Activated naive CD8-positive, alpha-beta T cell treated with anti-CD3 and anti-CD28 coated beads, Interleukin-2, amount 50 U/mL, for 24 hours (primary cell): Measurements from ENCODE around the gene VEZF1.

Experiments used
- ATAC-seq: fragments of 150-1000 bp; cut with Tn5 transposase; one replicate; pipeline ENCODE4 v1.10.0; 2021
- DNase-seq: peaks from one replicate; pipeline ENCODE4 v3.0.0; 2021
- H3K27ac Mint-ChIP-seq: one replicate; pipeline ENCODE4 v1.8.0; 2021; ENCODE audit warnings: mild to moderate bottlenecking, mixed read lengths
- H3K27me3 Mint-ChIP-seq: one replicate; pipeline ENCODE4 v1.8.0; 2021; ENCODE audit warnings: mixed read lengths
- H3K36me3 Mint-ChIP-seq: one replicate; pipeline ENCODE4 v1.8.0; 2021; ENCODE audit warnings: low read depth, mixed read lengths
- H3K4me1 Mint-ChIP-seq: one replicate; pipeline ENCODE4 v1.8.0; 2021; ENCODE audit warnings: mixed read lengths
- H3K4me3 Mint-ChIP-seq: one replicate; pipeline ENCODE4 v1.8.0; 2021; ENCODE audit warnings: mild to moderate bottlenecking, moderate library complexity, mixed read lengths
- H3K9me3 Mint-ChIP-seq: one replicate; pipeline ENCODE4 v1.8.0; 2021; ENCODE audit warnings: mixed read lengths

The VEZF1 gene

DNA sequence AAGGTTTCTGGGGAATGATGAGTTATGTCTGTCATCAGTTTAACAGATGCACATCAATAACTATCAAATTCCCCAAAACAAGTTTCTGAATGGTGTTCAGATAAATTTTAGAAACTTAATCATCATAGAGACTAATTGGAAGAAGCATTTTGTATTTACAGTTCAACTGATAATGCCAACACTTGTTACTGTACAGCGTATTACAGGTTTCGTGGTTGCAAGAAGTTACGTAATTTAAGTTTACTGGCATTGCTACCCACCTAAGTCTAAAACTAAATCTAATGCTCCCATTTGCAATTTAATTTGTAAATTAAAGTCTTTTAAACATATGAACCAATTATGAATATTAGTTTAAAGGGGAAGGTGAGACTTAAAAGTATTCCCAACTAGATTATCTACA lies 16.0 kb upstream of the VEZF1 start:
- peaks cover 4% of the 10 kb centered on the region for H3K27me3 Mint-ChIP-seq
- peaks cover 91% of the 10 kb centered on the region for H3K36me3 Mint-ChIP-seq
- H3K4me3 Mint-ChIP-seq, result peak overlapping the region; percentile 88
- DNase-seq (no peak), ATAC-seq (no peak)
- peak overlapping the region; percentile 79 for H3K27ac Mint-ChIP-seq
- H3K9me3 Mint-ChIP-seq, result no peaks in the 10 kb centered on the region
- H3K4me1 Mint-ChIP-seq, result peaks cover 88% of the 10 kb centered on the region

DNA sequence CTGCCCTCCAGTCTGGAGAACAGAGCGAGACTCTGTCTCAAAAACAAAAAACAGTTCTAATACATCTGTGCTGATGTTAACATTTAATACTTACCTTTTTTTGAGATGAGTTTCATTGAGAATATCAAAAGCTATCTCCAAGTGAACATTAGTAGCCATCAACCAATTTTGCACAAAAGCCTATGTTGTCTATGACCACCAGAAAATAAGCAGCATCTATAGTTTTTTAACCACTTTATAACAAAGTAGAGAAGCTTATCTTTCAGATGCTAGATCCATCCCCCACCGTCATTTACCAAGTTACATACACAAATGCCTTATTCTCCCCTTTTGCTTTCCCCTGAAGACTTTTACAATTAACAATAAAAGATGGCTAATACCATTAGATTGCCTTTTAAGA lies 14.9 kb upstream of the VEZF1 start:
- no peak for ATAC-seq
- Mint-ChIP-seq H3K27me3 (peaks cover 4% of the 10 kb centered on the region), H3K36me3 (peaks cover 92% of the 10 kb centered on the region), H3K9me3 (no peaks in the 10 kb centered on the region), H3K4me1 (peaks cover 85% of the 10 kb centered on the region), H3K4me3 (peak overlapping the region; percentile 88), H3K27ac (peak overlapping the region; percentile 52)
- DNase-seq, result no peak

DNA sequence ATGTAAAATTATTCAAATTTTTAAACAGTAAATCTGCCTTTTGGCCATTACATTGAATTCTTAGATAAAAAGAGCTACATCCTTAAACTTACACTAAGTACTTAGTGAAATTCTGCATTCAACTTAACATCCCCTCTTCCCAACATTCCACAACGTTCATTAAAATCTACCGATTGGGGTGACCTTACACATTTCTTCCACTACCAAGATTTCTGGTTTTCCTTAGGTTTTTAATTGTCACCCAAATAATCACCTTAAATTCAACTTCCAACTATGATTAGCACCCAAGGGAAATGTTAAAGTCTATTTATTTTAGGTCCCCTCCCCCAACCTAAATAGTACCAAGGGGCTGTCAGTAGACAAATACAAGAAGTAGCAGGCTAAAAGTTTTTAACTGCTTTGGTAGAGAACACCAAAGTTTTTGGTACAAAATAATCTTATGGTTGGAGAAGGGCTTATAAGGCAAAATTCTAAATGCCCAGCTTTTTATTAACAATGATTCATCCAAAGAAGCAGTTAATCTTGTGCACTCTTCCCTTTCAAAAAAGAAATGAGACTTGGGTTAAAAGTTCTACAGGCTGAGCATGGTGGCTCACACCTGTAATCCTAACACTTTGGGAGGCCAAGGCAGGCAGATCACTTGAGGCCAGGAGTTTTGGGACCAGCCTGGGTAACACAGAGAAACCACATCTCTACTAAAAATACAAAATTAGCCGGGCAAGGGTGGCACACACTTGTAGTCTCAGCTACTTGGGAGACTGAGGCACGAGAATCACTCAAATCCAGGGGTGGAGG lies 14.3 kb upstream of the VEZF1 start:
- H3K4me1 Mint-ChIP-seq, result peaks cover 84% of the 10 kb centered on the region
- no peak for DNase-seq
- ATAC-seq, result no peak
- H3K4me3 Mint-ChIP-seq, result peak overlapping the region; percentile 88
- H3K36me3 Mint-ChIP-seq, result peaks cover 91% of the 10 kb centered on the region
- peaks cover 4% of the 10 kb centered on the region for H3K27me3 Mint-ChIP-seq
- H3K27ac Mint-ChIP-seq, result peak overlapping the region; percentile 77
- no peaks in the 10 kb centered on the region for H3K9me3 Mint-ChIP-seq

DNA sequence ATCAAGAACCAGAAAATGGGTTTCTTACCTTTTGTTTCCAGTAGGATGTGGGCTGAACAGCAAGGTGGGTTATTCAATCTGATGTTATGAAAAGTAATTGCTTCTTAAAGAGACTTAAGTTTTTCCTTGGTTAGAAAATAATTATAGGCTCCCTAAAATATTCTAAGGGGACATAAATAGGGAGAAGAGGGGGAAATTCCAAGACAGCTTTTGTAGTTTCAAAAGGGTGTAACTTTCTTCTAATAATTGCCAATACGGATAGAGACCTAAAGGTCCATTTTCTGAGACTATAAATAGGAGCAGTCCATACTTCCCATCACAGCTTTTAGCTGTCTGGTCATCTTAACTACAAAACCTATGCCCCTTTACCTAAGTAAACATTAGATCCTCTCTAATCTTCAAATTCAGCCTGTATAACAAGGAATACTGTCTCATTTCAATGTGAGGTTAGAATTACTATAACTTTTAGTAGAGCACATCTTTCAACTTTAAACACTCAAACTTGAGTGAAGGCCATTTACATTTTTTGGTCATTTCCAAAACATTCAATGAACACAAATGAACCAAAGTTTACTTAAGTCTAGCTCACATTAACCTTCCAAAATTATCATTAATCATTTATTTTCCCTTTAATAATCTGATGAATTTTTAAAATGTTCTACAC lies 13.5 kb upstream of the VEZF1 start:
- H3K4me3 Mint-ChIP-seq, result peak overlapping the region; percentile 88
- H3K27me3 Mint-ChIP-seq, result no peaks in the 10 kb centered on the region
- no peak for ATAC-seq
- H3K9me3 Mint-ChIP-seq, result no peaks in the 10 kb centered on the region
- H3K27ac Mint-ChIP-seq, result peak overlapping the region; percentile 77
- DNase-seq, result no peak
- H3K4me1 Mint-ChIP-seq, result peaks cover 85% of the 10 kb centered on the region
- peaks cover 91% of the 10 kb centered on the region for H3K36me3 Mint-ChIP-seq

DNA sequence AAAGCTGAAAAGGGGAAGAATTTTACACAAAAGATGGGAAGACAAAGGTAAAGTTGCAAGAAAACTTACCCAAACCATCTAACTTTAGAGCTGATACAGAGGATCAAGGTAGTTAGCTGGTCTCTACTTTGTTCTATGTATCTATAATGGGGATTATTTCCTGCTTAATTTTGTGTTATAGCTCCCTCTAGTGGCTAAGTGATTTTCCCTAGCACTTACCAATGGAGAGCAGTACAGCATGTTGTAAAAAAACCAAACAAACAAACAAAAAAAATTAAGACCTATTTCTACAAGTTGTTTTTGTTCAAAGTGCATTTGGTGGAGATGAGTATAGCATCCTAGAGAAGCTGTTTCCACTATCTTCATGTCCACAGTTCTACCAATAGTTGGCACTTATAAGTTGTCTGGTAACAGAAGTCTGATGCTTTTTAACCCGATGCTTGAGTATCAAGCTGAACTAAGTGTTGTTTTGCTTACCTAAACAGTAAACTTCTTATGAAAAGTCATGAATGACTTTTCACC lies 11.5 kb upstream of the VEZF1 start:
- peaks cover 70% of the 10 kb centered on the region for H3K36me3 Mint-ChIP-seq

DNA sequence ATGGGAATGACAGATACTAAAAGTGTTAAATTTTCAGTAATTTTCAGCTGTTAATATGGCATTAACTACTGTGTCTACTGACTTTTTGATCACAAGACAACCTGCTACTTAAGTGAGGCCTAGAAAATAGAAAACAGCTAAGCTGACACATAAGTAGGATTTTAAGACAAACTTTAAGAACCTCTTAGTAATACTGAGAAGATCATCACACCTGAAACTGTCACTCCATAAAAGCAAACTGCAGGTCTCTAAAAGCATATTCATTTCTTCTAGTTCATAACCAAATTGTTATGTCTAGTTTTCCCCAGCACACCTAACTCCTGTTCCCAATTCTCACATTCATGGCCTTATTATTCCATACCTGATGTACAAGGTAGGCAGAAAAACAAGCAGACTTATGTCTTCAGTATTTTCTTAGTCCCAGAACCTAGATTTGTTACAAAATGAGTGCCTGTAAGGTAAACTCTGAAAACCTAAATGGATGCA lies 11.0 kb upstream of the VEZF1 start:
- Mint-ChIP-seq H3K36me3 (peaks cover 65% of the 10 kb centered on the region), H3K4me1 (peaks cover 86% of the 10 kb centered on the region), H3K9me3 (no peaks in the 10 kb centered on the region), H3K4me3 (no peak overlapping the region), H3K27me3 (no peaks in the 10 kb centered on the region), H3K27ac (peak overlapping the region; percentile 59)
- ATAC-seq, result no peak
- DNase-seq, result no peak

More for the DNA sequence above, 11.5 kb upstream of the VEZF1 start:
- ATAC-seq, result peak; percentile 57
- Mint-ChIP-seq H3K27me3 (no peaks in the 10 kb centered on the region), H3K4me1 (peaks cover 85% of the 10 kb centered on the region), H3K4me3 (no peak overlapping the region), H3K9me3 (no peaks in the 10 kb centered on the region), H3K27ac (peak overlapping the region; percentile 40)
- no peak for DNase-seq

DNA sequence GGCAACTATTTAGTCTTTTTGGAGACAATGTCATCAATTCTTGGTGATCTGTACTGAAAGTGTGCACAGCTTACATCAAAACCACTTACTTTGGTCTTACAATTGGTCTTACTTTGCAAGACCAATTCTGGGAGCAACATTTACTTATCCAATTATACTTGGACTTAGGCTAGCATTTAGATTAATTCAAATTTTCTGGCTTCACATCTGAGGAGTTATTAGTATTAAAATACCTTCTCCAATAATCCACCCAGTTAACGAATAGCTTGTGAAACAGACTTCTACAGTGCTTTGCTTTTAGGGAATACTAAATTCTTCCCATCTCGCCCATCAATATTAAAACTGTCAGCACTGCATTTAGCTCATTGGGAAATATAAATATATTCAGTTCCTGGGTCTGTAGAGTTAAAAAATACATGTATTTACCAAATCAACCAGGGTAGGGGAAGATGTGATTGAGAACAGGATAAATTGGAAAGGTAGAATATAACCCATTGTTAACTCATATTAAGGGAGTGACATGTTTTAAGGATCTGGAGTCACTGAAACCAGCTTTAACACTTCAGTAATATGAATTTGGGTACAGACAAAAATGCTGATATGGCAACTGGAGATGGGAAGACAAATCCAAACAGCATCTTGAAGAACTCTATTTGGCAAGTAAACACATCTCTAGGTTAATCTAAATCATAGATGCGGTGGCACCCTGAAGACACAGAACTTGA lies 9.2 kb upstream of the VEZF1 start:
- Mint-ChIP-seq H3K4me1 (peaks cover 80% of the 10 kb centered on the region), H3K27ac (no peak overlapping the region), H3K9me3 (no peaks in the 10 kb centered on the region), H3K4me3 (no peak overlapping the region), H3K27me3 (no peaks in the 10 kb centered on the region), H3K36me3 (peaks cover 47% of the 10 kb centered on the region)
- DNase-seq (no peak), ATAC-seq (no peak)

DNA sequence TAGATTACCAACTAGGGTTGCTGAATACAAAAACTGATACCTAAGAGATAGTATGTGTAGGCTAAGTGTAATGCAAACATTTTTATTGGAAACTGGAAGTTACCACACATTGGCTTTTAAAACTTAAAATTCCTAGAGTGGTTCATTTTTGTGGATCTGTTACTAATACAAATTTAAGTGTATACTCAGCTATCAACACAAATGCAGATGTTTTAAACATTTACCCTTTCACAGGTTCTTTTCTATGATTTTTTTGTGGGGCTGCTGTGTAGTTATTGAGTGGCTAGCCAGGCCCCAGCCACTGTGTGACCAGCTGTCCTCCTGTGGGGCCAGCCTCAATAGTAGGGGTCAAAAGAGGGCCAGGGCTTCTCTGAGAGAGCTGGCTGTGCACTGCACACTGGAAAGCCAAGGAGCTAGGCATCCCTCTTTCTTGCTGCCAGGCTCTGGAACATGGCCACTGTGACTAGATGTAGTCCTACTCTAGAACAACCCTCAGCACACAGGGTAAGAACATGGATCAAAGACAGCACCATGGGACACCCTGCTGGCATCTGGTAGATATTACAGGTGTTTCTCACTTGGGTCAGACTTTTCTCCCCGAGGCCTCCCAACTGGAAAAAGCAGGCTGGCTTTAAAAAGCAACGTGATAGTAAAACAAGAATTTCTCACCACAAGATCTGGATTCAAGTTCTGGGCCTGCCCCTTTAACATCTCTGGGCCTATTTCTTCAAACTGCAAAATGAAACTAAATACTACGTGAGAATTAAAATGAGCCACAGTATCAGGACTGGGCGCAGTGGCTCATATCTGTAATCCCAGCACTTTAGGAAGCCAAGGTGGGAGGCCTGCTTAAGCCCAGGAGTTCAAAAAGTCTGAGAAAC lies 7.3 kb upstream of the VEZF1 start:
- Mint-ChIP-seq H3K4me1 (peaks cover 66% of the 10 kb centered on the region), H3K27me3 (no peaks in the 10 kb centered on the region), H3K27ac (peak overlapping the region; percentile 55), H3K9me3 (no peaks in the 10 kb centered on the region), H3K36me3 (peaks cover 32% of the 10 kb centered on the region), H3K4me3 (no peak overlapping the region)
- DNase-seq (peak; percentile 56), ATAC-seq (peak; percentile 91)

DNA sequence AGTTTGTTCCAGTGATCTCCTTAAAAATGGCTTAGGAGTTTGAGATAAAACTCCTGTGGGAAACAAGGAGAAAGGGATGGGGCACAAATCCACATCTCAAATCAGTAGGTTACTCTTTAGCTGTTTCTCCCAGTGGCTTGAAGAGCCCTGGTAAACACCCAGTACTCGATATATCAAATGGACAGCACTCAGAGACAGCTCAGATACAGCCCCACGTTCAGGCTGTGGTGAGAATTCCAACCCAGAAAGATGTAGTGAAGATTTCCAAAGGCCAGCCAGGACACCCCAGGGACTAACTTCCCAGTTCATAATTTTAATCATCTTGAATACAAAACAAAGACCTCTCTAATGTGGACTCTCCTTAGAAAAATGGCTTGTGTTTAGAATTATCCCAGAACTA lies 6.4 kb upstream of the VEZF1 start:
- H3K36me3 Mint-ChIP-seq, result peaks cover 24% of the 10 kb centered on the region
- H3K27me3 Mint-ChIP-seq, result no peaks in the 10 kb centered on the region
- H3K9me3 Mint-ChIP-seq, result no peaks in the 10 kb centered on the region
- H3K4me3 Mint-ChIP-seq, result no peak overlapping the region
- H3K27ac Mint-ChIP-seq, result peak overlapping the region; percentile 13
- H3K4me1 Mint-ChIP-seq, result peaks cover 61% of the 10 kb centered on the region
- DNase-seq, result no peak
- ATAC-seq, result no peak

DNA sequence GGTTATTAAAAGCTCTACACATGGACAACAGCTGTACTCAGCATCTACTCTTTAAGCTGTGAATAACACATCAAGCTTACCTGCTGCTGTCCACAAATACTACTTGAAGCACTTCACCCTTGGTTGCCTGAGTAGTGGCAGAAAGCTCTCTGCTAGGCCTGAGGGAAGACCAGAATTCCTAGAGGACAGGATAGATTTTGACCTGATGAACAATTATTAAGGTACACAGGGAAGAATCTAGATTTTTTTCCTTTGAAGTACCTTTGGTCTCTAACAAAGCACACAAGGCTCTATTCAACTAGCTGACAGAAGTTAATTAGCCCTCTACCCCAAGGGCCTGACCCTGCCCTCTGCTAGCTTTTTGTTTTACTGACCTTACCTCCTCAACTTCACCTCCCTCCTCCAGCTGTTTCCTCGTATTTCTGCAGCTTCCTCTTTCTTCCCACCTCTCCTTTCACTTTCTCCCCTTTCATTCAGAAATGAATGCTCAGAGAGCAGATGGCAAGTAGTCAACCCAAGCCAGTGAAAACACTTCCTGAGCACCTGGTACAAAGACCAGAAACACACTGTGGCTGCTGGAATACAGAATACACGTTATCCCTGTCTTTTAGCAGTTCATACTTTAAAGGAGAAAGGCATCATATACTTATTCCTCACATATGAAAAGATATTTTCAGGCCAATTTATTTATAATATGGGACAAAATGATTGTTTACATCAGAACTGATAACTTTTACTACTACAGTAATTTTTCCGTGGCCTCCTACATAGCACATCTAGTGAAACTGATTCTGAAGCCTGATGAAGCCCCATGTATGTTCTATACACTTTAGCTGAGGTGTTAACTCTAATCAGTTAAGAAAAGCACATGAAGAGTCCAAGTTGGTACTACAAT lies 5.7 kb upstream of the VEZF1 start:
- Mint-ChIP-seq H3K27ac (peak overlapping the region; percentile 13), H3K9me3 (no peaks in the 10 kb centered on the region), H3K4me3 (no peak overlapping the region), H3K36me3 (peaks cover 20% of the 10 kb centered on the region), H3K4me1 (peaks cover 63% of the 10 kb centered on the region), H3K27me3 (no peaks in the 10 kb centered on the region)
- DNase-seq, result no peak
- no peak for ATAC-seq

DNA sequence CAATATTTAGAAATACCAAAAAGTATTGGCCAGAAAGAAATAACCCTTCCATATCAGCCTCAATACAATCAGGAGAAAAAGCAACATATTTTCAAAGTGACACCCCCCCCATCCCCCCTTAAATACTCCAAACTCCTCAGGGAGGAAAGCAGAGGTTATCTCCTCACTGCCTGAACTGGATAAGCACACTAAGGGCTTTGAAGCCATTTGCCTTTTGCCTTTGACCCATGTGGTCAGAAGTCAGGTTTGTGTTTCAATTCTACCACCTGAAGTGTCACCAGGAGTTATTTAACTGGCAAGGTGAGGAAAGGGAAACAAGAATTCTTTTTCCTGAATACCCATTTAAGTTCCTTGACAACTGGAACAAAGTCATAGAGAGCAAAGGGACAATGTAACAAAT lies 3.5 kb upstream of the VEZF1 start:
- no peaks in the 10 kb centered on the region for H3K27me3 Mint-ChIP-seq
- peaks cover 53% of the 10 kb centered on the region for H3K4me1 Mint-ChIP-seq
- DNase-seq (no peak), ATAC-seq (no peak)
- H3K4me3 Mint-ChIP-seq, result no peak overlapping the region
- H3K36me3 Mint-ChIP-seq, result peaks cover 7% of the 10 kb centered on the region
- no peaks in the 10 kb centered on the region for H3K9me3 Mint-ChIP-seq
- no peak overlapping the region for H3K27ac Mint-ChIP-seq

DNA sequence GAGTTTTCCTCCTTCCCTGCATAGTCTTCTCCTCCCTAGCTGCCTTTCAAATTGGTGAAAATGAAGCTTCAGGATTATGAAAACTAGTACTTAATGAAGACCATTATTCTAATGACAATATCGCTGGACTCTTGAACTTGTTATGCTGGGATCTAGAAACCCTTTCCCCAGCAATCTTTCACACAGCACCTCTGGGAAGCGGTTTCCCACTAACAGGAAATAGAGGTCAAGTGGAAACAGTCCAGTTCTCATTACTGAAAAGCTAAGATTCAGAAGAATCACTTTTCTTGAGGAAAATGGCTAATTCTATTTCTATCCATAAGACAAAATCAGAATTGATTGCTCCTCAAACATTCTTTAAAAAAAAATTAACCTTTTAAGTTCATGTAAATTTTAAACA lies 2.0 kb upstream of the VEZF1 start:
- H3K9me3 Mint-ChIP-seq, result no peaks in the 10 kb centered on the region
- peaks cover 7% of the 10 kb centered on the region for H3K36me3 Mint-ChIP-seq
- H3K4me3 Mint-ChIP-seq, result no peak overlapping the region
- ATAC-seq, result no peak
- peaks cover 54% of the 10 kb centered on the region for H3K4me1 Mint-ChIP-seq
- H3K27ac Mint-ChIP-seq, result no peak overlapping the region
- DNase-seq, result no peak
- no peaks in the 10 kb centered on the region for H3K27me3 Mint-ChIP-seq
